HG02885 (cell line): Measurements from ENCODE around the gene ENTR1.
"Not testable (repeated sequence)": the region's sequence is repeated elsewhere in the genome, so short reads cannot be mapped to it uniquely, and the experiment has no call there.

Source experiments
- ATAC-seq: cut with Tn5 transposase; IDR thresholded peaks from one replicate; pipeline ENCODE4 v1.9.1; 2021; ENCODE audit warnings: mild to moderate bottlenecking; ENCODE audit not compliant: unreplicated experiment, poor library complexity

Gene ENTR1

GRCh38 chr9:136438548-136439480 lies 28.4 kb upstream of the ENTR1 start:
- peak; percentile 50 for ATAC-seq

GRCh38 chr9:136437839-136438547 lies 27.6 kb upstream of the ENTR1 start:
- ATAC-seq, result no peak

- ATAC-seq, result no peak
Observed at GRCh38 chr9:136437430-136437829, 27.0 kb upstream of the ENTR1 start.

GRCh38 chr9:136436055-136436634 lies 25.7 kb upstream of the ENTR1 start:
- no peak for ATAC-seq

- no peak for ATAC-seq
Observed at GRCh38 chr9:136434580-136435169, 24.3 kb upstream of the ENTR1 start.

GRCh38 chr9:136433849-136434579 lies 23.6 kb upstream of the ENTR1 start:
- ATAC-seq, result no peak

- ATAC-seq, result no peak
Observed at GRCh38 chr9:136433043-136433715, 22.8 kb upstream of the ENTR1 start.

- ATAC-seq, result no peak
Observed at GRCh38 chr9:136432591-136432990, 22.2 kb upstream of the ENTR1 start.

GRCh38 chr9:136431782-136432350 lies 21.5 kb upstream of the ENTR1 start:
- no peak for ATAC-seq

- no peak for ATAC-seq
Observed at GRCh38 chr9:136430588-136431234, 20.3 kb upstream of the ENTR1 start.

- ATAC-seq, result no peak
Observed at GRCh38 chr9:136429683-136430491, 19.5 kb upstream of the ENTR1 start.

- no peak for ATAC-seq
Observed at GRCh38 chr9:136429075-136429628, 18.7 kb upstream of the ENTR1 start.

GRCh38 chr9:136426787-136427186 lies 16.4 kb upstream of the ENTR1 start:
- ATAC-seq, result no peak

- ATAC-seq, result not testable (repeated sequence)
Observed at GRCh38 chr9:136425367-136425766, 15.0 kb upstream of the ENTR1 start.

- ATAC-seq, result no peak
Observed at GRCh38 chr9:136424750-136425362, 14.4 kb upstream of the ENTR1 start.

- no peak for ATAC-seq
Observed at GRCh38 chr9:136423432-136424146, 13.2 kb upstream of the ENTR1 start.

GRCh38 chr9:136422876-136423275 lies 12.5 kb upstream of the ENTR1 start:
- no peak for ATAC-seq
